GM21515 (cell line): ENCODE results near the gene SCARF2.
"Not testable (repeated sequence)": the region's sequence is repeated elsewhere in the genome, so short reads cannot be mapped to it uniquely, and the experiment has no call there.

ENCODE experiments used
- ATAC-seq: cut with Tn5 transposase; IDR thresholded peaks from one replicate; pipeline ENCODE4 v1.9.1; 2021; ENCODE audit not compliant: unreplicated experiment

Gene SCARF2, protein sequence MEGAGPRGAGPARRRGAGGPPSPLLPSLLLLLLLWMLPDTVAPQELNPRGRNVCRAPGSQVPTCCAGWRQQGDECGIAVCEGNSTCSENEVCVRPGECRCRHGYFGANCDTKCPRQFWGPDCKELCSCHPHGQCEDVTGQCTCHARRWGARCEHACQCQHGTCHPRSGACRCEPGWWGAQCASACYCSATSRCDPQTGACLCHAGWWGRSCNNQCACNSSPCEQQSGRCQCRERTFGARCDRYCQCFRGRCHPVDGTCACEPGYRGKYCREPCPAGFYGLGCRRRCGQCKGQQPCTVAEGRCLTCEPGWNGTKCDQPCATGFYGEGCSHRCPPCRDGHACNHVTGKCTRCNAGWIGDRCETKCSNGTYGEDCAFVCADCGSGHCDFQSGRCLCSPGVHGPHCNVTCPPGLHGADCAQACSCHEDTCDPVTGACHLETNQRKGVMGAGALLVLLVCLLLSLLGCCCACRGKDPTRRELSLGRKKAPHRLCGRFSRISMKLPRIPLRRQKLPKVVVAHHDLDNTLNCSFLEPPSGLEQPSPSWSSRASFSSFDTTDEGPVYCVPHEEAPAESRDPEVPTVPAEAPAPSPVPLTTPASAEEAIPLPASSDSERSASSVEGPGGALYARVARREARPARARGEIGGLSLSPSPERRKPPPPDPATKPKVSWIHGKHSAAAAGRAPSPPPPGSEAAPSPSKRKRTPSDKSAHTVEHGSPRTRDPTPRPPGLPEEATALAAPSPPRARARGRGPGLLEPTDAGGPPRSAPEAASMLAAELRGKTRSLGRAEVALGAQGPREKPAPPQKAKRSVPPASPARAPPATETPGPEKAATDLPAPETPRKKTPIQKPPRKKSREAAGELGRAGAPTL

DNA sequence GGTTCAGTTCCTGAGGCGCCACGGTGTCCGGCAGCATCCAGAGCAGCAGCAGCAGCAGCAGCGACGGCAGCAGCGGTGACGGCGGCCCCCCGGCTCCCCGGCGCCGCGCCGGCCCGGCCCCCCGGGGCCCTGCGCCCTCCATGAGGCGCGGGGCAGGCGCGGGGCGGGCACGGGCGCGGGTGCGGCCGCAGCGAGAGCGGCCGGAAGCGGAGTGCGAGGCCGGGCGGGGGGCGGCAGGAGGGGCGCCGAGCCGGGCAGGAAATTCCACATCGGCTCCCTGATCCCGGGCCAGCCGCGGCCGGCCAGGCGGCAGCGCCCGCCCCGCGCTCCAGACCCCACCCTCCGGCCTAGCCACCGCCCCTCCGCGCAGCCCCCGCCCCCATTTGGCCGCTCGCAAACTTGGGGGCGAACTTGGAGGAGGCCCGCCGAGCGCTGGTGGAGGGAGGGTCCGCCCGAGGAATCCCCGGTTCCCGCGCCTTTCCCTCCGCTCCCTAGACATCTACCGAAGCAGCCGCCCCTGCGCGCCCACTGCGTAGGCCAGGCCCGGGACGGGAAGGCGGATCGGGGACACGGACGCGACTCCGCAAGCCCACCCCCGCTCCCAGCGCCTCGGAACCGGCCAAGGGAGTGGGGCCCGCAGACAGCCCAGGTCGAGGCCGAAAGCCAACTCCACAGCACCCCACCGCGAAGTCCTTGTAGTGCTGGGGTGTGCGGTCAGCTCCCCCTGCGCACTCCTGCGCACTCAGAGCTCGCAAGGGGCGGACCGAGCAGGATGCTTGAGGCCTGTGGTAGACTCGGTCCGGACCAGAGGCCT, at the start of gene SCARF2:
SCARF2 (minus strand) TSS at position 213 of the 814 bp plus-strand sequence; CDS start at position 142, 71 bp downstream.
- no peak for ATAC-seq

DNA sequence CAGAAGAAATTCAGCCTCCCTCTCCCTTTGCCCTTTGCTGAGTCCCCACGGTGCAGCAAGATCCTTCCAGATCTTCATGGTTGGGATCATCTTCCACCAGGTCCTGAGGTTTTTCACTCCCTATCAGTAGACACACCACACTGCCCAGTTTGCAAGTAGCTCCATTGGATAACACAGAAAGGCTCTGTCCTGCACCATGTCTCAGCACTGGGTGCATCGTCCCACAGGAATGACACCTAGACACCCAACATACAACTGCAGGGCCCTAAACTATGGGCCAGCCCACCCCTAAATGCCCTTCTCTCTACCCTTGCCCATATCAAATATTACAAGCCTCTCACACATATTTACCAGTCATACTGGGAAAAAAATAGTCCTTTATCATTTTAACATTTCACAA, 48.6 kb upstream of the SCARF2 start:
- no peak for ATAC-seq

GRCh38 chr22:20484948-20485683, 47.5 kb upstream of the SCARF2 start:
- ATAC-seq, result no peak

GRCh38 chr22:20483771-20484170, 46.1 kb upstream of the SCARF2 start:
- no peak for ATAC-seq

GRCh38 chr22:20483143-20483506, 45.5 kb upstream of the SCARF2 start:
- ATAC-seq, result not testable (repeated sequence)

DNA sequence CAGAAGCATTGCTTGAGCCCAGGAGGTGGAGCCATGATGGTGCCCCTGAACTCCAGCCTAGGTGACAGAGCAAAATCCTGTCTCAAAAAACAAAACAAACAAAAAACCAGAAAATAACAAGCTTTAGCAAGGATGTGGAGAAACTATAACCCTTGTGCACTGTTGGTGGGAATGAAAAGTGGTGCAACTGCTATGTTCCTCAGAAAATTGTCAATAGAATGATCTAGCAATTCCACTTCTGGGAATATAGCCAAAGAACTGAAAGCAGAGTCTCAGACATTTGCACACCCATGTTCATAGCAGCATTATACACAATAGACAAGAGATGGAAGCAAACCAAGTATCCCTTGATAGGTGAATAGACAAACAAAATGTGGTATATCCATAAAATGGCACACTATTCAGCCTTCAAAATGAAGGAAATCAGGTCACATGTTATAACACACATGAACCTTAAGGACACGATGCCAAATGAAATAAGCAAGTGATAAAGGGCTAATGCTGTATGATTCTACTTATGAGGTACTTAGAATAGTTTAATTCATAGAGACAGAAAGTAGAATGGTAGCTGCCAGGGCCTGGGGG, 42.1 kb upstream of the SCARF2 start:
- ATAC-seq, result no peak

DNA sequence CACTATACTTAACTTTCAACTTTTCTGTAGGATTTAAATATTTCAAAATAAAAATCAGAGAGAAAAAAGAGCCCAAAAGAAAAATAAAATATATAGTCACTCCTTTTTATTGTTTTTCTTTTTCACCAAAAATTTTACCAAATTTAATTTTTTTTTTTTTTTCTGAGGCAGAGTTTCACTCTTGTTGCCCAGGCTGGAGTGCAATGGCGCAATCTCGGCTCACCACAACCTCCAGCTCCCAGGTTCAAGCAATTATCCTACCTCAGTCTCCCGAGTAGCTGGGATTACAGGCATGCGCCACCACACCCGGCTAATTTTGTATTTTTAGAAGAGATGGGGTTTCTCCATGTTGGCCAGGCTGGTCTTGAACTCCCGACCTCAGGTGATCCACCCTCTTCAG, 40.4 kb upstream of the SCARF2 start:
- not testable (repeated sequence) for ATAC-seq

DNA sequence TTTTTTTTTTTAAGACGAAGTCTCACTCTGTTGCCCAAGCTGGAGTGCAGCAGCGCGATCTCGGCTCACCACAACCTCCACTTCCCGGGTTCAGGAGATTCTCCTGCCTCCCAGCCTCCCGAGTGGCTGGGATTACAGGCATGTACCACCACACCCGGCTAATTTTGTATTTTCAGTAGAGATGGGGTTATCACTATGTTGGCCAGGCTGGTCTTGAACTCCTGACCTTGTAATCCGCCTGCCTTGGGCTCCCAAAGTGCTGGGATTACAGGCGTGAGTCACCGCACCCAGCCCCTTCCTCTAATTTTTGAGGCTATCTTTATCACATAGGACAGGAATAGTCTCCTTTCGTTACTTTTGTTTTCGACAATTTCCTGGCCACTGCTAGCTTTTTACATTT, 37.9 kb upstream of the SCARF2 start:
- ATAC-seq, result not testable (repeated sequence)

DNA sequence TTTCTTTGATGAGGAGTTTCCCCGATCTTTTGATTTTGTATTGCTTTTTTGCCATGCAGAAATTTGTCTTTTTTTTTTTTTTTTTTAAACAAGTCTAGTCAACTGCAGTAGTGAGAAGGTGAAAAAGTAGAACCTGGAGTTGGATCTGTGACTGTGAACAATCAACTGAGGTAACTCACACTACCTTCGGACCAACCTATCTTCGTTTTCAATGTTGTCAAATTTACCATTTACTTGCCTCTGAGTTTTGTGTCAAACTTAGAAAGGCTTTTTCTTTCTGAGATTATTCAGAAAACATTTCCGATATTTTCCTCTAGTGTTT, 37.5 kb upstream of the SCARF2 start:
- no peak for ATAC-seq

DNA sequence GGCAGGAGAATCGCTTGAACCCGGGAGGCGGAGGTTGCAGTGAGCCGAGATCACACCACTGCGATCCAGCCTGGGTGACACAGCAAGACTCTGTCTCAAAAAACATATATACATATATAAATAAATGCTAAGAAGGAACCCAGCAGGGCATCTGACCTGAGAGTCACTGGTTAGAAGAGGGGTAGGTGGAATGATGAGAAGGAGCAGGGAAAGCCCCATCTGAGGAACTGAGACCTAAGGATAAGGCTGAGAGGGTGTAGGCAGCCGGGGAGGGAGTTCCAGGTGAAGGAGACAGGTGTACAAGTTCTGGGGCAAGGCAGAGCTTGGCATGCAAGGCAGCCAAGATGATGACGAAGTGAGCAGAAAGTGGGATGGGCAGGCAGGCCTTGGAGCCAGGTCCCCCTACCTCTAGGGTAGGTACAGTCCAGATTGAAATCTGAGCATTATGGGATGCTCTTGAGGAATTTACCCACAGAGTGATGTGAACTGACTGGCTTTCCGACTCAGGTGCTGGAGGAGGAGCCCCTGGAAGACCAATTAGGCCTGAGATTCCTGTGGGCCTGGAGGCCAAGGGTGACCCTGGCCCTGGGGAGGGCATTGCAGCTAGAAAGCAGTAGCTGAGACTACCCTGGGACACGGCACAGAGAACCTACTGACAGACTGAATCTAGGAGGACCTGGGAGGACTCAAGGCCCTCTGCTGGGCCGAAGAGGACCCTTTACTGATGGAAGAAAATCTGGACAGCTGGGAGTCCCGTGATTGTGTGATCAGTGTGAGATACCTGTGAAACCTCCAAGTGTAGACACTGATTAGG, 35.2 kb upstream of the SCARF2 start:
- ATAC-seq, result no peak

DNA sequence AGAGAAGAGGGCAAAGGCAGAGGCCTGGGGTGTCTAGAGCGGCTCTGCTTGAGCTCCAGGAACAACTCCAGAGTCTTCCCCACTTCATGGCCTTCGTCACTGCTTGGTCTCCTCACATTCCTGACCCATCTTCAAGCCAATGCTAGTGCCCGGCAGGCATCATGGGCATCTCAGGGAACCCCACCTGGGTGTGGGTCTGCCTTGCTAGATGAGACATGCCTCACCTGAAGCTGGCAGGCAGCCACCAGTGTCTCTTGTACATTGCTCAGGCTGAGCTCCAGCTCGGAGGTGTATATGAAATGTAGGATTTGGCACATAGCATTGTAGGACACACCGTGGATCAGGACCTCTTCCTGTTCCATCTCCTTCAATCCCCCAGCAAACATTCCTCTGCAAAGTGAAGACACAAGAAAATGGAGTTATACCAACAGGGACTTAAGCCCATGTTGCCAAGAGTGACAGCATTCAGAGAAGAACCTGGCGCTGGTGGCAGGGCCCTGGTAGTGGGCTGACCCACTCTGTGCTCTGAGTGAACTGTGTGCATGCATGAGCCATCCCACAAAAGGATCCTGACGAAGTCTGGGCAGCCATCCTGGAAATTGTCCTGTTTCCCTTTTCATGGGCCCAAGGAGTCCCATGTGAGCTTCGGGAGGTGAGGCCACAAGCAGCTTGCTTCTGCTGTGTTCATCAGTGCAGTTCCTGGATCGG, 33.7 kb upstream of the SCARF2 start:
- no peak for ATAC-seq

- ATAC-seq, result not testable (repeated sequence)
These were observed 32.9 kb upstream of the SCARF2 start for GRCh38 chr22:20470525-20470924.

DNA sequence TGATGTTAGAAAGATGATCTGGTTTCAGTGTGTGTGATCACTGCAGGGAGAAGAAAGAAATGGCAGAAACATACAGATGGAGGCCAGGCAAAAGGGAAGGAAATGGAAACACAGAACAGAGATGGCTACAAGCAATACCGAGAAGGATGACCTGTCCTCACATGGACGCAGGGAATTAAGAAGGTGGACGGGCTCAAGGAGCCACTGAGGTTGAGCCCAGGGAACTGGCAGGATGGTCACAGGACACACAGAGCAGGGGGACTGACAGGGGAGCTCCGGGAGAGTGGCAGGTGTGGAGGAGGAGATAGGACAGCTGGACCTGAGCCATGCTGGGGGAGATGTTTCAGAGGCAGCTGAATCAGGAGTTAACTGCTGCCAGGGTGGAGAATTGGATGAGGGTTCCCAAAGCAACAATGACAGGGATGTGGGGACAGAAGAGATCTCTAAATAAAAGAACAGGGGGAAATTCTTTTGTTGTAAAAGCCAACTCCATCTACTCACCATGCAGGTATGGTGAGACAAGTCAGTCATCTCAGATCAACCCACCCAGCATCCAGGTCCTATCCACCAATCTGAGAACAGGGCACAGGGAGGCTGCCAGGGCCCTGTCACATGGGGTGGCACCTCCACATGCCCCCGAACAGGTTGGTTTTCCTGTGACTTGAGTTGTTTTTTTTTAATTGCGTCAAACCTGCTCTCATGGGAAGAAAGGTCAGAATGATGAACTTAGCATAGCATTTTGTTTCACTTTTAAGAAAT, 31.7 kb upstream of the SCARF2 start:
- no peak for ATAC-seq

DNA sequence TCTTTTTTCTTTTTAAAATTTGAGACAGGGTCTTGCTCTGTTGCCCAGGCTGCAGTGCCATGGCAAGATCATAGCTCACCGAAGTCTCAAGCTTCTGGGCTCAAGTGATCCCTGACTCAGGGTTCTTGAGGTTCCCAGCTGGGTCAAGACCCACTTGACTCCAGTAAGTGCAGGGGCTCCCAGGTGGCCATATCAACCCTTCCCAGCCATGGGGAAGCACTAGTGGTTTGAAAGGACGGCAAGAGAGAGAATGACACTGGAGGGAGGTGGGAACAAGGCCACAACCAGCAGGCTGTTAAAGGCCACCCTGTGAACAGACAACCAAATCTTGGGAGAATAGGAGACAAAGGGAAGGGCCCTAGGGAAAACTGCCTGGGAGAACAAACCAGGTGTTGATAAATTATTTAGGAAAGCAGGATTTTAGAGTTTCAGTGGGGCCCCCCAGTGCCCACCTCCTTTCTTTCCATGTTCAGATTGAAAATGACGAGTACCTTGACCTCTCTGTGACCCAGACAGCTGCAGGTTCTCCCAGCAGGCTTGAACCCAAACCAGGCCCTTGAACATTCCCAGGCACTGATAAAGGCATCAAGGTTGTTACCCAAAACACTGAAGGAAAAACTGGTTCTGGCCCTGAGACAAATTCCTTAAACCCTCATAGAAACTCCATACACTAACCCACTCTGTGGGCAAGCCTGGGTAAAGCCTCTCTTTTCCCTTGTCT, 29.2 kb upstream of the SCARF2 start:
- no peak for ATAC-seq

DNA sequence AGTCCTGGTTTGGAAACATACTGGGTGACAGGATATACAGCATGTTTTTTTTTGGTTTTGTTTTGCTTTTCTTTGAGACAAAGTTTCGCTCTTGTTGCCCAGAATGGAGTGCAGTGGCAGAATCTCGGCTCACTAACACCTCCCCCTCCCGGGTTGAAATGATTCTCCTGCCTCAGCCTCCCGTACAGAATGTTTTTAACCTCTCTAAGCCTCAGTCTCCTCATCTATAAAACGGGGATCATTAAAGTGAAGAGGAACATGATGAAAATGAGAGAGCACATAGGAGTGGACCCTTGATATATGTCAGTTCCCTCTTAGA, 28.1 kb upstream of the SCARF2 start:
- no peak for ATAC-seq

GRCh38 chr22:20464912-20465758, 27.5 kb upstream of the SCARF2 start:
- no peak for ATAC-seq

- ATAC-seq, result no peak
These were observed 26.5 kb upstream of the SCARF2 start for GRCh38 chr22:20464096-20464614.
